Smooth muscle cell (in vitro differentiated cells): Measurements from ENCODE around the gene CDC6. TPM values are rescaled to one million over a fixed set of nuclear protein-coding genes. Genes with fewer than 3 reads are reported as not detected.
A peak's percentile ranks its signal among the peaks of the same experiment; 100 is the strongest.

ENCODE experiments used
- DNase-seq: peaks from one replicate; lab custom pipeline; 2025; ENCODE audit not compliant: unreplicated experiment; lab: John Stamatoyannopoulos, UW
- H2AFZ ChIP-seq: fragments of 200-600 bp; sonication (generic); 2 replicates; pipeline ENCODE4 v1.6.0; 2016; ENCODE audit warnings: antibody characterized with exemption, low read depth, mild to moderate bottlenecking
- H3F3A ChIP-seq: fragments of 200-600 bp; sonication (generic); 2 replicates; pipeline ENCODE4 v1.6.0; 2017; ENCODE audit warnings: antibody characterized with exemption, low read depth
- H3K27ac ChIP-seq: fragments of 200-600 bp; sonication (generic); 2 replicates; pipeline ENCODE4 v1.5.1; 2016; ENCODE audit warnings: low read depth, mild to moderate bottlenecking
- H3K27me3 ChIP-seq: fragments of 200-600 bp; sonication (generic); 2 replicates; pipeline ENCODE4 v1.6.1; 2016; ENCODE audit warnings: low read depth, mild to moderate bottlenecking
- H3K36me3 ChIP-seq: fragments of 200-600 bp; sonication (generic); 2 replicates; pipeline ENCODE4 v1.5.1; 2016; ENCODE audit warnings: low read depth
- H3K4me1 ChIP-seq: fragments of 200-600 bp; sonication (generic); 2 replicates; pipeline ENCODE4 v1.5.1; 2016; ENCODE audit warnings: low read depth
- H3K4me2 ChIP-seq: fragments of 200-600 bp; sonication (generic); 2 replicates; pipeline ENCODE4 v1.6.0; 2016; ENCODE audit warnings: mild to moderate bottlenecking
- H3K4me3 ChIP-seq: fragments of 200-600 bp; sonication (generic); 2 replicates; pipeline ENCODE4 v1.5.1; 2016; ENCODE audit warnings: mild to moderate bottlenecking
- H3K79me2 ChIP-seq: fragments of 200-600 bp; sonication (generic); 2 replicates; pipeline ENCODE4 v1.6.0; 2016; ENCODE audit warnings: low read depth, mild to moderate bottlenecking
- H3K9ac ChIP-seq: fragments of 200-600 bp; sonication (generic); 2 replicates; pipeline ENCODE4 v1.6.0; 2016; ENCODE audit warnings: low read depth
- H3K9me3 ChIP-seq: fragments of 200-600 bp; sonication (generic); replicated peaks from 2 replicates; pipeline ENCODE4 v1.5.1; 2016; ENCODE audit warnings: low read depth
- H4K20me1 ChIP-seq: fragments of 200-600 bp; sonication (generic); 2 replicates; pipeline ENCODE4 v1.6.0; 2016; ENCODE audit warnings: low read depth
- CTCF ChIP-seq: fragments of 200-600 bp; sonication (generic); IDR thresholded peaks from 2 replicates; pipeline ENCODE4 v1.5.1; 2017; ENCODE audit warnings: borderline replicate concordance, mild to moderate bottlenecking, antibody characterized with exemption; ENCODE audit not compliant: insufficient read depth, poor library complexity, severe bottlenecking
- WGBS: methylation state at CpG from one replicate; pipeline ENCODE4 v1.1.7; 2016; ENCODE audit warnings: low lambda C conversion rate; 5-methylcytosine and 5-hydroxymethylcytosine counted together
- polyA plus RNA-seq: library from polyadenylated mRNA; unstranded; fragments of >200 nt; fragmentation: Nextera tagmentation; extraction: Ambion mirVana; gene quantifications from 2 replicates; pipeline ENCODE4 v1.2.1, GENCODE V29; 2016
- total RNA-seq: library from RNA; depleted of rRNA; stranded (reverse); fragments of >200 nt; gene quantifications from 2 replicates; pipeline ENCODE4 v1.2.3, GENCODE V29; 2014

CDC6 gene
- total and polyA plus RNA-seq, 2 experiments from 2014 or later, result 5.5 to 15.1 TPM

- Histone ChIP-seq H3K79me2 (no peaks in the 10 kb centered on the region), H3K27me3 (no peaks in the 10 kb centered on the region), H3K9ac (no peak overlapping the region), H4K20me1 (peaks cover 15% of the 10 kb centered on the region), H3K9me3 (no peaks in the 10 kb centered on the region), H3K4me2 (no peak overlapping the region), H2AFZ (no peak overlapping the region), H3F3A (peaks cover 12% of the 10 kb centered on the region), H3K4me1 (no peaks in the 10 kb centered on the region), H3K4me3 (no peak overlapping the region), H3K27ac (no peak overlapping the region), H3K36me3 (peaks cover 16% of the 10 kb centered on the region)
- WGBS, result 97% methylated on average over 1 of the region's 1 CpG
- no peak for DNase-seq
- no peak for TF ChIP-seq CTCF
These were observed 9.3 kb upstream of the CDC6 start for GRCh38 chr17:40278414-40278813.

DNA sequence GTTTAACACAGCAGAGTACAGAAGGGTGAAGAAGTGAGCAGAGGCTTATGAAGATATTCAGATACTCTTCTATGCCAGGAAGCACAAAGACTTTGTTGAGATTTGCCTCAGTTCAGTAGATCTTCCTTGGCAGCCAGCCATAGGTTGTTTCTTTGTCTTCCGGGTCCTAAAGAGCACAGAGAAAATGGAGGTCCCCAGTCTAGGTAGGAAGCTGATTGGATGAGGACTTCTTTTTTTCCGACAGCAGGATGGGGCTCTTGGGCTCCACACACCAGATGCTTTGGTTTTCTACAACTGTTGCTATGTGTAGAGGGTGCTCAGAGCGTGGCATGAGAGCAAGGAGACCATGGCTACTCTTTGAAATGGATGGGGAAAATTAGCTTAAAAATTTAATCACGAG, 8.3 kb upstream of the CDC6 start:
- Histone ChIP-seq H3K79me2 (no peaks in the 10 kb centered on the region), H3K4me3 (no peak overlapping the region), H3K36me3 (peaks cover 16% of the 10 kb centered on the region), H3K4me1 (no peaks in the 10 kb centered on the region), H3K4me2 (no peak overlapping the region), H4K20me1 (peaks cover 21% of the 10 kb centered on the region), H3K27me3 (no peaks in the 10 kb centered on the region), H3F3A (peaks cover 13% of the 10 kb centered on the region), H3K9ac (no peak overlapping the region), H2AFZ (no peak overlapping the region), H3K9me3 (no peaks in the 10 kb centered on the region), H3K27ac (no peak overlapping the region)
- no peak for TF ChIP-seq CTCF
- DNase-seq, result no peak
- 98% methylated on average over 4 of the region's 4 CpGs for WGBS

DNA sequence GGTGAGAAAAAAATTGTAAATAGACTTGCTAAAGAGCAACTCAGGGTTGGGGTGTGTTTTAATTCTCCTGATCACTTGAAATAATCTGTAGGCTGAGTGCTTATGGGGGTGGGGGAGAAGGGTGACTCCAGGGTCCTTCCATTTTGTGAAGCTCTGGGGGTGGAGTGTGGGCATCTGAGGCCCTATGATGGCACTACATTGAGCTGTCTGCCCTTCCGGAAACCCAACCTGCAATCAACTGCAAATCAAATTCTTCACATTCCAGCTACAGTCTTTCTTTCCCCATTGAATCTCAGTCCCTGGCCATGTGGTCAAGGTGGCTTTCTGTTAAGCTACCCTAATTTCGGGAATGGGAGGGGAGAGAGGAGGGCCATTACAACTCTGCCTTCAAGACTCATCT, 6.0 kb upstream of the CDC6 start:
- no peak for DNase-seq
- H3K27me3 ChIP-seq, result no peaks in the 10 kb centered on the region
- no peaks in the 10 kb centered on the region for H3K9me3 ChIP-seq
- peaks cover 14% of the 10 kb centered on the region for H3K36me3 ChIP-seq
- H3K4me2 ChIP-seq, result no peak overlapping the region
- H4K20me1 ChIP-seq, result peaks cover 16% of the 10 kb centered on the region
- H3F3A ChIP-seq, result peaks cover 22% of the 10 kb centered on the region
- no peak overlapping the region for H3K27ac ChIP-seq
- peaks cover 4% of the 10 kb centered on the region for H3K4me1 ChIP-seq
- 70% methylated on average over 2 of the region's 2 CpGs for WGBS
- TF ChIP-seq CTCF, result no peak
- H3K79me2 ChIP-seq, result no peaks in the 10 kb centered on the region
- H3K4me3 ChIP-seq, result no peak overlapping the region
- H2AFZ ChIP-seq, result no peak overlapping the region
- no peak overlapping the region for H3K9ac ChIP-seq

DNA sequence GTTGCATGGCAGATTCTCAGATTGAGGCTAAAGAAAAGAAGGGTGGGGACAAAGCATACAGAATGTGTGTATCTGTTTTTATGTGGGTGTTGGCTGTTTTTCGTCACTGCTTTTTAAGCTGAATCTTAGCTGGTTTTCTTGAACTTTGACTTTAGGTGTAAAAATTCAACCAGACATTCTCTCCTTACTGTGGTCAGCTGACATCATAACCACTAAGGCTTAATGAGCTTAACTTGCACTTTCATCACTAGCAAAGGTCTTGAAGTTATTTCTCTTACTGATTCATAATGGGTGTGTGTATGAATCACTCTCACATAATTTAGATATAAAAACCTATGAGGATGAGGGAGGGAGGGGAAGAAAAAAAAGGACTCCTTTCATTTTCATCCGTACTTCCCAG, 4.0 kb upstream of the CDC6 start:
- Histone ChIP-seq H2AFZ (no peak overlapping the region), H3K79me2 (peaks cover under 1% of the 10 kb centered on the region), H3K27me3 (no peaks in the 10 kb centered on the region), H3K4me2 (peak overlapping the region; percentile 75), H3K9ac (peak overlapping the region; percentile 70), H3K9me3 (no peaks in the 10 kb centered on the region), H3F3A (peaks cover 22% of the 10 kb centered on the region), H4K20me1 (peaks cover 16% of the 10 kb centered on the region), H3K36me3 (peaks cover 2% of the 10 kb centered on the region), H3K4me3 (peak overlapping the region; percentile 24), H3K4me1 (peaks cover 4% of the 10 kb centered on the region), H3K27ac (peak overlapping the region; percentile 92)
- 13% methylated on average over 2 of the region's 2 CpGs for WGBS
- DNase-seq, result no peak
- TF ChIP-seq CTCF, result no peak
